Endothelial cell of umbilical vein (primary cell): ENCODE measurements around the gene SH3BP5. TPM values are rescaled to one million over a fixed set of nuclear protein-coding genes. Genes with fewer than 3 reads are reported as not detected.

Source experiments
- BruUV-seq: library from RNA; stranded (reverse); fragments of 400-500 nt; replicated peaks from 2 replicates; lab custom pipeline; 2021; lab: Mats Ljungman, UMichigan
- CTCF ChIA-PET: fragments of 300-600, 350-600 bp; sonication (Branson Sonifier 250); formaldehyde crosslinking; loops from one replicate; lab custom pipeline; 2021; ENCODE audit warnings: antibody characterized with exemption, inconsistent platforms; lab: Charles Lee
- POLR2A ChIA-PET: fragments of 300-600, 350-600 bp; sonication (Branson Sonifier 250); formaldehyde crosslinking; loops from one replicate; lab custom pipeline; 2021; ENCODE audit warnings: antibody characterized with exemption, inconsistent platforms; lab: Charles Lee
- DNase-seq: peaks from one replicate; pipeline ENCODE4 v3.0.0-alpha.2; 2011; ENCODE audit warnings: low read depth, low spot score
- FAIRE-seq: peaks from 2 replicates; lab custom pipeline; 2011; peaks lifted over from hg19 to GRCh38; lab: Jason Lieb, UNC
- H2AFZ ChIP-seq: 2 replicates; pipeline ENCODE4 v1.6.0; 2012; ENCODE audit warnings: low read depth, low read length, control low read depth, inconsistent platforms
- H3K27ac ChIP-seq: 2 replicates; pipeline ENCODE4 v1.5.1; 2011; ENCODE audit warnings: low read depth, mild to moderate bottlenecking, control low read depth, low read length, moderate library complexity; ENCODE audit not compliant: insufficient read depth
- H3K27me3 ChIP-seq, 2 experiments: 2 replicates each; pipeline versions ENCODE4 v1.6.0 to v1.6.1; 2011; ENCODE audit warnings: low read length in 2 of 2, mixed read lengths in 1 of 2; ENCODE audit not compliant: control insufficient read depth in 2 of 2, insufficient read depth in 2 of 2
- H3K36me3 ChIP-seq, 2 experiments: 2 replicates in 1 of 2; 3 replicates in 1 of 2; pipeline ENCODE4 v1.5.1; 2011; ENCODE audit warnings: low read length in 2 of 2, mild to moderate bottlenecking in 1 of 2, moderate library complexity in 1 of 2; ENCODE audit not compliant: control insufficient read depth in 2 of 2, insufficient read depth in 2 of 2; ENCODE audit errors: extremely low read depth in 1 of 2
- H3K4me1 ChIP-seq: 3 replicates; pipeline ENCODE4 v1.5.1; 2011; ENCODE audit warnings: mild to moderate bottlenecking, low read length; ENCODE audit not compliant: control insufficient read depth, insufficient read depth; ENCODE audit errors: extremely low read depth
- H3K4me2 ChIP-seq: 2 replicates; pipeline ENCODE4 v1.6.1; 2011; ENCODE audit warnings: low read length, control low read depth, mixed read lengths; ENCODE audit not compliant: insufficient read depth
- H3K4me3 ChIP-seq, 3 experiments: fragments of 200-600 bp in 1 of 3; sonication (generic), shearing (Covaris generic) in 1 of 3; replicated peaks in 1 of 3; 2 replicates each; pipeline ENCODE4 v1.5.1; 2011 to 2016; ENCODE audit warnings: control low read depth in 3 of 3, low read length in 3 of 3, mild to moderate bottlenecking in 2 of 3, inconsistent platforms in 1 of 3, low read depth in 1 of 3, moderate library complexity in 1 of 3; ENCODE audit not compliant: insufficient read depth in 1 of 3
- H3K79me2 ChIP-seq: 2 replicates; pipeline ENCODE4 v1.6.0; 2012; ENCODE audit warnings: low read length, inconsistent platforms; ENCODE audit not compliant: control insufficient read depth, insufficient read depth
- H3K9ac ChIP-seq: replicated peaks from 2 replicates; pipeline ENCODE3; 2011; ENCODE audit warnings: low read length, control low read depth; ENCODE audit not compliant: insufficient read depth; ENCODE audit errors: extremely low read depth
- H3K9me1 ChIP-seq: replicated peaks from 3 replicates; pipeline ENCODE4 v1.6.0; 2011; ENCODE audit warnings: mild to moderate bottlenecking, low read length; ENCODE audit not compliant: control insufficient read depth, insufficient read depth; ENCODE audit errors: extremely low read depth
- H3K9me3 ChIP-seq: replicated peaks from 2 replicates; pipeline ENCODE4 v1.5.1; 2012; ENCODE audit warnings: low read length, inconsistent platforms; ENCODE audit not compliant: control insufficient read depth, insufficient read depth
- H4K20me1 ChIP-seq: replicated peaks from 2 replicates; pipeline ENCODE3; 2011; ENCODE audit warnings: mild to moderate bottlenecking, low read length; ENCODE audit not compliant: control insufficient read depth, insufficient read depth; ENCODE audit errors: extremely low read depth
- EZH2 ChIP-seq: IDR thresholded peaks from 2 replicates; pipeline ENCODE4 v1.6.1; 2012; ENCODE audit warnings: borderline replicate concordance, low read depth, mild to moderate bottlenecking, moderate library complexity, low read length, inconsistent platforms; ENCODE audit not compliant: severe bottlenecking
- FOS ChIP-seq: IDR thresholded peaks from 2 replicates; pipeline ENCODE4 v1.6.1; 2011; ENCODE audit warnings: mild to moderate bottlenecking, low read length, moderate library complexity, borderline replicate concordance; ENCODE audit not compliant: insufficient read depth
- GATA2 ChIP-seq: IDR thresholded peaks from 2 replicates; pipeline ENCODE4 v1.7.0; 2011; ENCODE audit warnings: low read depth, mild to moderate bottlenecking, moderate library complexity, mixed read lengths, low read length; ENCODE audit not compliant: insufficient read length, insufficient read depth
- JUN ChIP-seq: IDR thresholded peaks from 2 replicates; pipeline ENCODE4 v1.6.1; 2011; ENCODE audit warnings: borderline replicate concordance, low read depth; ENCODE audit not compliant: insufficient read length, insufficient read depth
- MAX ChIP-seq: IDR thresholded peaks from 2 replicates; pipeline ENCODE4 v1.6.1; 2011; ENCODE audit not compliant: insufficient read depth, insufficient read length
- MYC ChIP-seq: IDR thresholded peaks from one replicate; pipeline ENCODE4 v1.6.1; 2011; ENCODE audit warnings: mild to moderate bottlenecking, low read depth, low read length
- POLR2A ChIP-seq: IDR thresholded peaks from 2 replicates; pipeline ENCODE4 v1.6.1; 2012; ENCODE audit warnings: low read depth, mild to moderate bottlenecking, control low read depth, low read length
- POLR2AphosphoS5 ChIP-seq: IDR thresholded peaks from 2 replicates; pipeline ENCODE4 v1.6.1; 2012; ENCODE audit warnings: low read depth, mild to moderate bottlenecking, control low read depth, low read length, moderate library complexity; ENCODE audit not compliant: insufficient read depth
- dilution Hi-C: fragments of 300-500 bp; cut with MboI; formaldehyde crosslinking; loops from one replicate; pipeline ENCODE4 v1.15.0; 2019; ENCODE audit warnings: low sequenced_read_pairs; ENCODE audit not compliant: extremely low pct_ligation_motif_present
- intact Hi-C: fragments of 100-400 bp; cut with micrococcal nuclease; formaldehyde crosslinking; loops from one replicate; pipeline ENCODE4 v1.10.0; 2022
- polyA plus RNA-seq, 4 experiments: library from polyadenylated mRNA; depleted of rRNA in 3 of 4; stranded (reverse) in 3 of 4; unstranded in 1 of 4; fragments of >200 nt; gene quantifications; 2 replicates each; pipeline versions ENCODE4 v1.2.1 to v1.2.3, GENCODE V29; 2011 to 2012; ENCODE audit warnings: missing spikeins in 1 of 4
- total RNA-seq: library from RNA; stranded (reverse); gene quantifications from 2 replicates; pipeline ENCODE4 v1.2.3, GENCODE V29; 2021
- TF ChIP-seq, protein P1 (sequence below), 2 donors: IDR thresholded peaks; 1 replicate in 1 of 2; 2 replicates in 1 of 2; pipeline ENCODE4 v1.5.1; 2011; ENCODE audit warnings: low read length in 2 of 2, mild to moderate bottlenecking in 2 of 2, moderate library complexity in 2 of 2, control low read depth in 1 of 2, inconsistent platforms in 1 of 2, low read depth in 1 of 2; ENCODE audit not compliant: insufficient read depth in 1 of 2; ENCODE audit errors: extremely low read depth in 1 of 2

The SH3BP5 gene
- total and polyA plus RNA-seq, 2 donors (not counting 3 experiments of a cell fraction or from before 2014, with no cell fraction given), result 35.3 to 76.3 TPM

GRCh38 chr3:15284121-15284889 is 48.1 kb downstream of the SH3BP5 start:
- no TSS peak for BruUV-seq
- Histone ChIP-seq H3K79me2 (peaks cover 90% of the 10 kb centered on the region), H3K27ac (no peak overlapping the region), H3K9ac (no peak overlapping the region), H3K4me3 (no peak overlapping the region), H2AFZ (no peak overlapping the region), H3K9me1 (no peaks in the 10 kb centered on the region), H3K36me3 (peaks cover 0 to 2% of the 10 kb centered on the region in 2 experiments), H3K4me2 (no peak overlapping the region), H3K4me1 (no peaks in the 10 kb centered on the region), H4K20me1 (no peaks in the 10 kb centered on the region), H3K27me3 (no peaks in the 10 kb centered on the region), H3K9me3 (no peaks in the 10 kb centered on the region)
- ChIA-PET CTCF (interaction anchor here (0.8 to 2.1 kb wide), 4 partner anchors 11 to 121 kb away, joined by 3 to 6 read pairs (median 4); no protein-coding TSS in a partner anchor), POLR2A (no interaction called here)
- dilution Hi-C loops (no loop called here), intact Hi-C loops (no loop called here)
- no peak for DNase-seq
- TF ChIP-seq, protein P1, sequence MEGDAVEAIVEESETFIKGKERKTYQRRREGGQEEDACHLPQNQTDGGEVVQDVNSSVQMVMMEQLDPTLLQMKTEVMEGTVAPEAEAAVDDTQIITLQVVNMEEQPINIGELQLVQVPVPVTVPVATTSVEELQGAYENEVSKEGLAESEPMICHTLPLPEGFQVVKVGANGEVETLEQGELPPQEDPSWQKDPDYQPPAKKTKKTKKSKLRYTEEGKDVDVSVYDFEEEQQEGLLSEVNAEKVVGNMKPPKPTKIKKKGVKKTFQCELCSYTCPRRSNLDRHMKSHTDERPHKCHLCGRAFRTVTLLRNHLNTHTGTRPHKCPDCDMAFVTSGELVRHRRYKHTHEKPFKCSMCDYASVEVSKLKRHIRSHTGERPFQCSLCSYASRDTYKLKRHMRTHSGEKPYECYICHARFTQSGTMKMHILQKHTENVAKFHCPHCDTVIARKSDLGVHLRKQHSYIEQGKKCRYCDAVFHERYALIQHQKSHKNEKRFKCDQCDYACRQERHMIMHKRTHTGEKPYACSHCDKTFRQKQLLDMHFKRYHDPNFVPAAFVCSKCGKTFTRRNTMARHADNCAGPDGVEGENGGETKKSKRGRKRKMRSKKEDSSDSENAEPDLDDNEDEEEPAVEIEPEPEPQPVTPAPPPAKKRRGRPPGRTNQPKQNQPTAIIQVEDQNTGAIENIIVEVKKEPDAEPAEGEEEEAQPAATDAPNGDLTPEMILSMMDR (IDR thresholded peaks at IDR 0.05; ENCODE audit: extremely low read depth in 1 of 2, insufficient read depth in 1 of 2, low read depth in 1 of 2, low read length in 2 of 2), result no peak
- TF ChIP-seq JUN (no peak), GATA2 (no peak), POLR2AphosphoS5 (no peak), EZH2 (no peak), MAX (no peak), POLR2A (no peak), FOS (no peak), MYC (no peak)
- peak; percentile 38 for FAIRE-seq
